GM19035 (cell line): ENCODE data around the gene CLCN3.
"Not testable (repeated sequence)": the region's sequence is repeated elsewhere in the genome, so short reads cannot be mapped to it uniquely, and the experiment has no call there.

Source experiments
- ATAC-seq: cut with Tn5 transposase; IDR thresholded peaks from one replicate; pipeline ENCODE4 v1.9.1; 2021; ENCODE audit not compliant: unreplicated experiment

The CLCN3 gene

GRCh38 chr4:169768385-169768784 lies 148.0 kb downstream of the CLCN3 start:
- ATAC-seq: no peak

DNA sequence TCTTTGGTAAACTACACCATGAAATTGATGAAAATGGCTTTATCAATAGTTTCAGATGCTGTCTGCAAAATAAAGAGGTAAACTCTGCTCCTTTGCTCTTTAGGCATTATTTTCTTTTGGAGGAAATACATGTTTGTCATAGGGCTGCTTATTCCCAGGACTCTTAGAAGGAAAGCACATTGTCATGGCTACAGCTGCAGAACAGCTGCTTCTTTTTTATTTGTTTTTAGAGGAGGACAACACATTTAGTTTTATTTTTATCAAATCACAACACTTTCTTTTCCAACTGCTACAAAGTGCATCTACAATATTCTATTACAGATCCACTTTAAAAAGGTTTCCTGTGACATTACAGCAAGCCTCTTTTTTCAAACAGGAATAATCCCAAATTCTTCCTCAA lies 150.0 kb downstream of the CLCN3 start:
- no peak for ATAC-seq

- not testable (repeated sequence) for ATAC-seq
Observed at GRCh38 chr4:169771556-169772080, 151.2 kb downstream of the CLCN3 start.
